ENCODE data around the gene AOPEP.

Gene AOPEP

DNA sequence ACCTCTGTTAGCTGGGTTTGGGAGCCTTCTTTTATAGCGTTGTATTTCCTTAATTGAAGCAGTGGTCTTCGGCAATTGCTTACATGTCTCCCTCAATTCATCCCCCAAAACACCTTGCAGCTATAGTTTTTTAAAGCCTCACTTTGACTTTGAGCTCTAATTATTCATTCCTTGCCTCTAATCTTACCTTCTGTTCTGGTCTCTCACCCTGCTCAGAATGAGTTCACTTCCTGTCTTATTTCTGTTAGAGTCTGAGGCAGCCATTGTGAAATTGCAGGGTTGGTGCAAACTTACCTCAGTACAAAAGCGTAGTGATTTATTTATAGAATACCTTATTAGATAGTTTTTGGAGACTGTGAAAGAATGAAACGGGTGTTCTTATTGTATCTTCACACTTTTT lies 35.0 kb downstream of the AOPEP start:
- peak; percentile 1 for DNase-seq

DNA sequence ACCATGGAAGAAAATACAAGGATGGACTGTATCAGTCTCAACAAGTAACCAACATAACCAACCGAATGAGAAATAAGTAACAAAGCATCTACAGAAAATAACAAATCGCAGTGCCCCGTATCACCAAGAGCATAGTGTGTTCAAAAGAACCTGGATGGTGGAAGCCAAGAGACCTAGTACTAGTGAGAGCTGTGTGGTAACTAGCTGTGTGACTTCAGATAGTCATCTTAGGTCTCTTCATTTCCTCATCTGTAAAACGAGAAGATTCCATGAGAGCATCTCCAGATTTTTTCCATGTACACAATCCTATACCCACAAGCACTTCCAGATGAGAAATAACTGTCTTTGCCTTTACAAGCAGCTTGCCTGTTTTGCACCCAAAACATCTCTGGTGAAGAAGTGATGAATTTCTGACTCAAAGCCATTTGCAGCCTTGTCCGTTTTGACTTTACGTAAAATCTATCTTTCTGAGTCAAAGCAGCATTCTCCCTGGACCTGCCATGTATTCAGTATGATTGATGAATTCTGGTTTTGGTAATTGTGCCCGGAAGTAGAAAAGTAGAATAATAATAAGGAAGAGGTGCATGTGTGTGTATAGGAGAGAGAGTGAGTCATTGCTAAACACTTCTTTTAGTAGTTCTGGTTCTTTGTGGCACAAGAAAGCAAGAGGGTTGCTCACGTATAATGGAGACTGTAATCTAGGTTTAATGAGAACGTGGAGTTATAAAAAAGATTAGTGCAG lies 41.0 kb downstream of the AOPEP start:
- no peak for DNase-seq

DNA sequence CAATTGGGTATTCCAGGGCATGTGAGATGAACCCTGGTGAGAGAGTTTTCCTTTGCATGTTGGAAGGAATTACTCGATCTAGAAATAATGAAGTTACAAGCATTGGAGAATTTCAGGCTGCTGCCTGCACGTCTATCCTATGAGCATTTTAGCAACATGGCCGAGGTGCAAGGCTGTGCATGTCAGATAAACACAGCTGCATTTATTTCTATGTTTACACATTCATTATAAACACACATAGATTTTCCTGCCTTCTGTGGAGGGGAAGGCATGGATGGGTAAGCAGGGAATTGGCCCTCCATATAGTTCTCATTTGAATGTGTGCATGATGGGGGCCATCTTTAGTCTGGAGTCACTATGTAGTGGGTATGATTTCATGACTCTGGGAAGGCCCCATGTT lies 42.3 kb downstream of the AOPEP start:
- DNase-seq, result no peak

GRCh38 chr9:94770334-94770733 lies 43.8 kb downstream of the AOPEP start:
- no peak for DNase-seq

DNA sequence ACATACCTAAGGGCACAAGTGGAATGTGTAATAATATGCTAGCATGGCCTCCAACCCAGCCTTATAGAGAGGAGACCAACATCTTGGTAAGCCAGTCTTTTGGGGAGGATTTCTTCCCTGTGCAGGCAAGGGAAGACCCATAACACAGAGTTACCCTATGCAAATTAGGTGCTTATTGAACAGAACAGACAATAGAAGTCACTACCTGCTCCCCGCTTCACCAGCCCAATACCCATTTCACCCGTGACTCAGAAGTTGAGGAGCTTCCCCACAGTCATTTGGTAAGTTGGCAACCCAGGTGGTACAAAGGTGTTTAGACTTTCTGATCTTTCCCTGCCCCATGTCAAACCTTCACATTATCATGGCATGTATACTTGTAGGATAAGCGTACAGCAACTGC lies 44.6 kb downstream of the AOPEP start:
- DNase-seq, result no peak

- no peak for DNase-seq
Observed at GRCh38 chr9:94772144-94772543, 45.6 kb downstream of the AOPEP start.

DNA sequence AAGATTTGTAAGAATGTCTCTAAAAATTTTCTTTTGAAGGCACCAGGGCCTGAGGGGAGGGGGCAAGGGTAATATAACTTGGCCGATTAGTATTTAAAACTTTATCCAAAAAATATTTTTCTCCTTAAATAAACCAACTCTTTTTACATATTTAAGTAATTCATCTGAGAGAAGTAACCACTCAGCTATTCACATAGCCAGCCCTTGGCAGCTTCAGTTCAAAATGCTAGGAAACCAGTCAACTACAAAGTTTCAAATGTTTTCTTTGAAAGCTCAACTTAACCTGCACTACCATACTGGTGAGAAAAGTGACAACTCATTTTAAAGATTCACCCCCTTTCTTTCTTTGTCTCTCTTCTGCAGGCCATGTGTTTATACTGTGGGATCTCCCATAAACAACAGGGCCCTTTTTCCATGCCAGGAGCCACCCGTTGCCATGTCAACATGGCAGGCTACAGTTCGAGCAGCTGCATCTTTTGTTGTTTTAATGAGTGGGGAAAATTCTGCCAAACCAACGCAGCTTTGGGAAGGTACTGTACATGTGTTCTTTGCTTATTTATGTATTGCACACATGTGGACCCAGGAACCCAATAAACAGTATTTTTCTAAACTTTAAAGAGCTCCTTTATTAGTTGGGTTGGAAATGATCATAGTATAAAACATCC lies 46.3 kb downstream of the AOPEP start:
- DNase-seq, result no peak

DNA sequence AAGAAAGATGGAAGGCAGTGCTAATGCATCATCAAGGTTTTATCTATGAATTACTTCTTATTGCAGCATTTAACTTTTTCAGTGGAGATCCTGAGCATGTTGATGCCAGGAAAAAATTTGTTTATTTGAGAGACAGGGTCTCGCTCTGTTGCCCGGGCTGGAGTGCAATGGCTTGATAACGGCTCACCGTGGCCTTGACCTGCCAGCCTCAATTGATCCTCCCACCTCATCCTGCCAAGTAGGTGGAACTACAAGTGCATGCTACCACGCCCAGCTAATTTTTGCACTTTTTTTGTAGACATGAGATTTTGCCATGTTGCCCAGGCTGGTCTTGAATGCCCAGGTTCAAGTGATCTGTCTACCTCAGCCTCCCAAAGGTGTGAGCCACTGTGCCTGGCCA lies 47.2 kb downstream of the AOPEP start:
- no peak for DNase-seq

DNA sequence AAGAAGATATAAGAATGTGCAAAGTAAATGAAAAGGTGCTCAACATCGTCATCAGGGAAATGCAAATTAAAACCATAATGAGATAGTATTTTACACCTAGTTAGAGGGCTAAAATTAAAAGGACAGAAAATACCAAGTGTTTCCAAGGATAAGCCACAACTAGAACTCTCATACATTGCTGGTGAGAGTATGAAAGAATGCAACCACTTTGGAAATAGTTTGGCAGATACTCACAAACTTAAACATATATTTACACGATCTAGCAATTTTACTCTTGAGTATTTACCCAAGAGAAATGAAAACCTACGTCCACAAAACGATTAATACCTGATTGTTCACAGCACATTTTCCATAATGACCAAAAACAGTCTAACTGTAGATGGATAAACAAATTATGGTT lies 51.5 kb downstream of the AOPEP start:
- no peak for DNase-seq

DNA sequence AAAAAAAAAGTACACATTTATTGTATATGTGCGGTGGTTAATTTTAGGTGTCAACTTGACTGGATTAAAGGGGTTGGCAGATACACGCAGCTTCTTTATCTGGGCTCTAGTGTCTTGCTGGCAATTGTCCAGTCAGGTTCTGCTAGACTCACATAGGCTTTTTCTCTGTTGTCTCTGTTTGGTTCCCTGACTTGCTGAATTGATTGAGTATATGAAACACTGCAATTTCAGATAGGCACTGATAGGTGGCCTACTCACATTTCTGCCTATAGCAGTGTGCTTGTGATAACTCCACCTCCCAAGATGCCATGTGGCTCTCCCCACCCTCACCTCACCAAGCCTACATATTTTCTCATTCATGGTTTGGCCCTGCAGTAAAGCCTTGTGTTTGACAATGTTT lies 52.5 kb downstream of the AOPEP start:
- DNase-seq, result no peak

DNA sequence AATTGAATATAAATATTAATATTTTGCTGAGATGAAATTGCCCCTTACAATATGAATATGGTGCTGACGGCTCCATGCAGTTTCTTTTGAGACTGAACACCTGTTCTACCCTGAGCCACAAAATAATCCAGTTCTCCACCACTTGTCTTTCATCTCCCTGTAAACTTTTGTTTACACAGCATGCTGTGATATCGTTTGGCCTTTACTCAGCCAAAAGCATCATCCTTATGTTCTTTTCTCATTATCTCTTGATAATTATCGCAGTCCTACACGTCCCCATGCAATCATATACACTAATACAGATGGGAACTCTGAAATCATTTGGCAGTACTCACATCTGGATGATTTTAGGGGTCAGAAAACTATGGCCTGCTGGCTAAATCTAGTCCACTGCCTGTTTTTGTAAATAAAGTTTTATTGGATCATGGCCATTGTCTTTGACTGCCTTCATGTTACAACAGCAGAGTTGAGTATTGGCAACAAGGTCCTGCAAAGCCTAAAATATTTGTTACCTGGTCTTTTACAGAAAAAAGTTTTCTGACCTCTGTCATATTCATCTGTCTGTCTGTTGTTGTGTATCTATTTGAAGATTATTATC lies 53.3 kb downstream of the AOPEP start:
- DNase-seq, result no peak

DNA sequence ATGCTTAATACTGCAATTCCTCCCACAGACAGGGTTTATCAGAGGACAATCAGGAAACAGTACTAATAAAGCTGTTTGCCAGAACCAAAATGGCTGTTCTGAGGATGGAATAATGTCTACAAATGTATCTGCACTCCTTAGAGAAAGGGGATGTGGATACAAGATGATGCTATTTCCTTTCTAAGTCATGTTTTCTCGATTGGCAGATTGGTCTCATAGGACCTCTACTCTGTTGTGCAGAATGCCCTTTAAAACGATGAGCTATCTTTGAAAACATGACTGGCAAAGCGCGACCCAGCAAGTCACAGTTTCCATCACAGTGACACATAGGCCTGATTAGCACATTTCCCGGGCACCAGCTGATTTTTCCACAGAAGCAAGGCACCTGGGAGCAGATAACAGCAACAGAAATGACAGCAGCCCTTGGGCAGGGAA lies 54.0 kb downstream of the AOPEP start:
- no peak for DNase-seq

- no peak for DNase-seq
Observed at GRCh38 chr9:94782355-94783101, 56.0 kb downstream of the AOPEP start.

- peak; percentile 2 for DNase-seq
Observed at GRCh38 chr9:94783102-94783682, 56.7 kb downstream of the AOPEP start.

DNA sequence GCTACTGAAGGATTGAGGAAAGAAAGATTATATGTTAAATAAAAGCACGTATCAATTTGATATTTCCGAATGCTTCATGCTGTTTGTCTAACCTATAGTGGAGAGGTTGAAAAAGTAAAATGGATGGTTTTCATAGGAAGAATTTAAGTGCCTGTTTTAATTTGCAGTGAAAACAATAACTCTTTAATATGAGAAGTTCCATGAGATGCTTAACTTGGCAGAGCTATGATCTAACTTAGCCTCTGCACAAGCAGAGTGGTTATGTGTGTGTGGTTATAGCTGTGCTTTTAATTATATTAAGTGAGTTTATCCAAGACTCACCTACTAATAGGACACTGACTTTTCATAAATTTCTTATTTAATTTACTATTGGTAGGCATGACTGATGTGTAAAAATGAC lies 57.4 kb downstream of the AOPEP start:
- no peak for DNase-seq

GRCh38 chr9:94785215-94786169 lies 59.0 kb downstream of the AOPEP start:
- DNase-seq, result no peak

DNA sequence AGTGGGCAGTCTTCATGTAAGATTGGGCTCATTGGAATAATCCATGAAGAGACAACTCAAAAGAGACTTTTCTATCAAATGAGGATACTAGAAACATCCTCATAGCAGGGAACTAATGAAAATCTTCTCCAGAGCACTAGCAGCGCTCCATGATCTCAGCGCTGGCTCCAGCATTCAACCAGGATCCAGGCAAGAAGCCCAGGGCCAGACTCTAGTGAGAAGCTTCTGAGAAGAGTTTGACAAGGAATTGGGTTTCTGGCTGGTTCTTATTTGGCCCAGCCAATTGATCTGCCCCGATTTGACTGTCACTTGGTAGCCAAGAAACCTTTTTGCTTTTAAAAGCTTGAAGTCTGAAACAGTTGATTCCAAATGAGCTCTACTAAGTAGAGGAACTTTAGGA lies 60.1 kb downstream of the AOPEP start:
- no peak for DNase-seq

- DNase-seq, result no peak
Observed at GRCh38 chr9:94787266-94787665, 60.8 kb downstream of the AOPEP start.

DNA sequence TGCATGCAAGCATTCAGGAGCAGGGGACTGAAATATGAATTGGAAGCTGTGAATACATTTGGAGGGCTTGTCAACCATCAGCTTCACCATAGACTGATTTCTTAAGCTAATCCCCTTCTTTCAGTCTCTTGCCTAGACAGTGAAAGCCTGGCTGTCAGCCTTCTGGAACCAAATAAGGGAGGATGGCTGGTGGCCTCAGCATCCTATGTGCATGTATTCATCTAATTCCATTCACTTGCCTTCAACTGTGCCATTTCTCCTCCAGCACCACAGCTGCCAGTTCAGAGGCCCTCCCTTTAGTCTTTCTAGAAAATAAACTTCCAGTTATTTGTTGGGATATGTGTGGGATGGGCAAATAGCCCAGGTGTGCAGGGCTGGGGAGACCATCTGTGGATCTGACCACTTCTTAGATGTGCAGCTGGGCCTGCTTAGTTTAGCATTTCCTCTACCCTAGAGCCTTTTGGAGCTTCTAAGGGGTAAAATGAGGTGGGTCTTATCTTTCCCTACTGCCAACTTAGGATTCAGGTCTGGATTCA lies 62.1 kb downstream of the AOPEP start:
- DNase-seq, result no peak

DNA sequence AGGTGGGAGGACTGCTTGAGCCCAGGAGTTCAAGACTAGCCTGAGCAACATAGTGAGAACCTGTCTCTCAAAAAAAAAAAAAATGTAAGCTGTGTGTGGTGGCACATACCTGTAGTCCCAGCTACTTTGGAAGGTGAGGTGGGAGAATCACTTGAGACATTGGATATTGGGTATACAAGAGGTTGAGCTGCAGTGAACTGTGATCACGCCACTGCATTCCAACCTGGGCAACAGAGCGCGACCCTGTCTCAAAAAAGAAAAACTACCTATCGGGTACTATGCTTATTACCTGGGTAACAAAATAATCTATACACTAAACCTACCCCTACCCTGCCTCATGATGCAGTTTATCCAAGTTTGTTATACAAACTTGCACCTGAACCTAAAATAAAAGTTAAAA lies 64.9 kb downstream of the AOPEP start:
- DNase-seq, result no peak

- DNase-seq, result no peak
Observed at GRCh38 chr9:94792511-94792910, 66.0 kb downstream of the AOPEP start.
